Natural killer cell treated with Interleukin-12 subunit alpha and Interleukin-12 subunit beta and Interleukin-15 and Interleukin-18, amount 100 ng/mL, for 72 hours (primary cell): Measurements from ENCODE around the gene DLK2. TPM values are rescaled to one million over a fixed set of nuclear protein-coding genes. Genes with fewer than 3 reads are reported as not detected.
A peak's percentile ranks its signal among the peaks of the same experiment; 100 is the strongest.

ENCODE experiments used
- ATAC-seq, 2 donors: fragments of 150-1000 bp; cut with Tn5 transposase in 1 of 2; sonication (Bioruptor Pico), chemical (Tn5 transposase) in 1 of 2; 2 replicates each; pipeline ENCODE4 v1.10.0; 2021
- DNase-seq: peaks from one replicate; pipeline ENCODE4 v3.0.0; 2022; ENCODE audit warnings: low spot score
- H3K27ac Mint-ChIP-seq, 2 donors: 1 replicate in 1 of 2; 2 replicates in 1 of 2; pipeline ENCODE4 v1.8.0; 2022; ENCODE audit warnings: mixed read lengths in 2 of 2, mild to moderate bottlenecking in 1 of 2, moderate library complexity in 1 of 2
- H3K27me3 Mint-ChIP-seq, 2 donors: 1 replicate in 1 of 2; 2 replicates in 1 of 2; pipeline ENCODE4 v1.8.0; 2022; ENCODE audit warnings: mixed read lengths in 2 of 2
- H3K36me3 Mint-ChIP-seq: one replicate; pipeline ENCODE4 v1.8.0; 2022; ENCODE audit warnings: mixed read lengths
- H3K4me1 Mint-ChIP-seq, 2 donors: 1 replicate in 1 of 2; 2 replicates in 1 of 2; pipeline ENCODE4 v1.8.0; 2022; ENCODE audit warnings: low read depth in 2 of 2, mixed read lengths in 2 of 2, mild to moderate bottlenecking in 1 of 2
- H3K4me3 Mint-ChIP-seq: one replicate; pipeline ENCODE4 v1.8.0; 2022; ENCODE audit warnings: mixed read lengths
- H3K9me3 Mint-ChIP-seq: 2 replicates; pipeline ENCODE4 v1.8.0; 2022; ENCODE audit warnings: mixed read lengths
- total RNA-seq, 2 donors: library from RNA; stranded (reverse); gene quantifications; one replicate each; pipeline ENCODE4 v1.2.3, GENCODE V29; 2022

DLK2 gene
- total RNA-seq, 2 donors from 2014 or later = 0.14 TPM; not detected in 1

DNA sequence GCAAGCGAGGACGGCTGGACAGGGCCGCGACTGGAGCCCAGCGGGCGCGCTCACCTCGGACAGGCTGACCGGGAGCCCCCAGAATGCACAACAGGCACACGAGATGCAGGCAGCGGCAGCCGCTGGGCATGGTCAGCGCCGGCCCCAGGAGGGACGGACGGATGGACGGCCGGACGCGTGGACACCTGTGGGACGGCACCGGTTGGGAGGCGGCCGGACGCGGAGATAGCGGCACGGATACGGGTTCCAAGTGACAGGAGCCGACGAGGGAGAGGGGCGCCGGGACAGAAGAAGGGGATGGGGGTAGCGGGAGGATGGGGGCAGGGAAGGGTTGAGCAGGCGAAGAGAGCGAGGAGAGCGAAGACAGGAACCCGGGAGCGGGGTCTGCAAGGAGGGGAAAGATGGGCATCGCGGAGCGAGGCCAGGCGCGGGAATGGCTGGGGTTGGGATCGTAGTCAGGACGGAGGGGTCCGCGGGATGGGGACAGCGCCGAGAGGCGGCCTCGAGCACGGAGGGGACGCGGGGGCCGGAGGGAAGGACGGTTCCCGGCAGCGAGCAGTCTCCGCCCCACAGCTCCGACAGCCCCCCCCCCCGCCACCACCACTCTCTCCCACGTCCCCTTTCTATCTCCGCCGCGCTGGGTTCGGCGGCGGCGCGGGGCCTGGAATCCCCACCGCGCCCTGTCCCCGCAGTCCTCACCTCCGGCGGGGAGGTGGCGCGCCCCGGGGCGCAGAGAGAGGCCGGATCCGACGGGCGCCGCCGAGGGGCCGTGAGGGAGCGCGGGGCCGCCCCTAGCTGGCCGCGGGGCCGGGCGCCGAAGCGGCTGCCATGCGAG lies 435 bp downstream of the DLK2 start:
- Mint-ChIP-seq H3K4me3 (peak overlapping the region; percentile 83), H3K27ac (no peak overlapping the region), H3K4me1 (peaks cover 13 to 16% of the 10 kb centered on the region in 2 donors), H3K36me3 (no peaks in the 10 kb centered on the region), H3K9me3 (no peaks in the 10 kb centered on the region), H3K27me3 (peaks cover 6 to 14% of the 10 kb centered on the region in 2 donors)
- peak; percentile 69 to 87 for ATAC-seq
- no peak for DNase-seq

DNA sequence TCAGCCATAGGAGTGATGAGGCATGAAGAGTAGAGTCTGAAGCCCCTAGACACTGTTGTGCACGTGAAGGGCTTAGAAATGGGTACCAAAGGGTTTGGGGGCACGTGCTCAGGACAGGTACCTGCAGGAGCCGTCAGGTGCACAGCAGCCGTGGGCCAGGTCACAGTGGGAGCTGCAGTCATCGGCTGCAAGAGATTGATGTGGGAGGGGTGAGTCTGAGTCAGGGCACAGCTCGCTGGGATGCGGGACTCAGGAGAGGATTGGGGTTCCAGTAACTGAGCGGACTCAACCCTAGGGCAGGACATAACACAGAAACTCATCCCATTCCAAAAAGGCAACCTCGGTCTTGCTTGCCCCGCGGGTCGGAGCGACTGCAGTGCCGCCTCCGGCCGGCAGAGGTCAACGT lies 1.1 kb downstream of the DLK2 start:
- Mint-ChIP-seq H3K4me1 (peaks cover 13 to 16% of the 10 kb centered on the region in 2 donors), H3K36me3 (no peaks in the 10 kb centered on the region), H3K4me3 (peak overlapping the region; percentile 83), H3K9me3 (no peaks in the 10 kb centered on the region), H3K27ac (no peak overlapping the region), H3K27me3 (peaks cover 6 to 14% of the 10 kb centered on the region in 2 donors)
- ATAC-seq (peak; percentile 1 to 81), DNase-seq (peak; percentile 76)

DNA sequence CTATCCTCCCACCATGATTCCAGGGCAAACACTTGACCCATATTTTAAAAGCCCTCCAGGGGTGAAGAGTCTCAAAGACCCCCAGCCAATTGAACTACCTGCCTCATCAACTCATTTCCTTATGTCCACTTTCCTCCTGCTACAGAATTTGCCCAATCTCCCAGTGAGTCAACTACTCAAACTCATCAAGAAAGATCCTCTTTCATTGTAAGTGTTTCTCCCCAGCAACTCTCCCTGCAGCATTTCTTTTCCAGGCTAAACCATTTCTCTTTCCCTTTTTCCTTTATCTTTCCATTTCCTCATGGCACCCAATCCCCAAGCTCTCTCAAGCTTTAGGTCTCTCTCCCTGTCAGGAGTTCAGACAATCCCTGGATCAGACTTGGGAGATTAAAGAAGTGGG lies 1.5 kb downstream of the DLK2 start:
- peaks cover 6 to 14% of the 10 kb centered on the region in 2 donors for H3K27me3 Mint-ChIP-seq

DNA sequence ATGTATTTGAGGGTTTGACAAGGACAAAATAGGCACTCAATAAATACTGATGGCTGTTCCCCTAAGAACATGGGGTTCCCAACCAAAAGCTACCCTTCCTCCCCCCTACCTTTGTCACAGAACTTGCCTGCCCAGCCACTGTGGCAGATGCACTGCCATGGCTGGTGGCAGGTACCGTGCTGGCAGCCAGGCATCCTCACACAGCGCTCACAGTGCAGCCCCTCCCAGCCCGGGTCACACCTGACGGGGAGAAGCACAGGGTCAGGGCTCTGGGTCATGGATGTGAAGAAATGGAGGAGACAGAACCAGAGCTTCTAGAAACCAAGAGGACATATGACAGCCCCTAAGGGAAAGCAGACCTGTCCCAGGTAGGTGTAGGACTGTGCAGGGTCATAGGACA lies 2.5 kb downstream of the DLK2 start:
- Mint-ChIP-seq H3K9me3 (no peaks in the 10 kb centered on the region), H3K27me3 (peaks cover 6 to 14% of the 10 kb centered on the region in 2 donors), H3K4me1 (peaks cover 13 to 16% of the 10 kb centered on the region in 2 donors), H3K27ac (no peak overlapping the region), H3K36me3 (no peaks in the 10 kb centered on the region), H3K4me3 (no peak overlapping the region)
- DNase-seq (no peak), ATAC-seq (no peak)

More for the DNA sequence above, 1.5 kb downstream of the DLK2 start:
- Mint-ChIP-seq H3K36me3 (no peaks in the 10 kb centered on the region), H3K4me1 (peaks cover 13 to 16% of the 10 kb centered on the region in 2 donors), H3K27ac (no peak overlapping the region), H3K9me3 (no peaks in the 10 kb centered on the region), H3K4me3 (peak overlapping the region; percentile 83)
- DNase-seq (no peak), ATAC-seq (no peak)

DNA sequence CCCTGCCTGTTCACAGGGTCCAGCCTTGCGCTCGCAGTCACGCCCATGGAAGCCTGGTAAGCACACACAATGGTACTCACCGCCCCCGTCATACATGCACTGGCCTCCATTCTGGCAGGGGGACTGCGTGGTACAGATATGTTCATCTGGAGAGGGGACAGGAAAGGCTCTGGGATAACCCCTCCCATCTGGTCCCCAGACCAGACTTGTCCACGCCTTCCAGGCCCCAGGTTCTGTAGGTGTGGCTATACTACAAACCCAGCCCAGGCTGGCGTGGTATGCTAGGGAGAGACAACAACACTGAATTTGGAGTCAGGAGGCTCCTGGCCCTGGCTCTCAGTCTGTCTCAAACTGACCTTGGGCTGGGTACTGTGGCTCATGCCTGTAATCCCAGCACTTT lies 3.4 kb downstream of the DLK2 start:
- Mint-ChIP-seq H3K4me1 (peaks cover 13 to 19% of the 10 kb centered on the region in 2 donors), H3K27me3 (peaks cover 5 to 12% of the 10 kb centered on the region in 2 donors), H3K9me3 (no peaks in the 10 kb centered on the region), H3K27ac (peak overlapping the region in 1 of 2 donors; percentile 33), H3K36me3 (no peaks in the 10 kb centered on the region), H3K4me3 (no peak overlapping the region)
- no peak for ATAC-seq
- no peak for DNase-seq

DNA sequence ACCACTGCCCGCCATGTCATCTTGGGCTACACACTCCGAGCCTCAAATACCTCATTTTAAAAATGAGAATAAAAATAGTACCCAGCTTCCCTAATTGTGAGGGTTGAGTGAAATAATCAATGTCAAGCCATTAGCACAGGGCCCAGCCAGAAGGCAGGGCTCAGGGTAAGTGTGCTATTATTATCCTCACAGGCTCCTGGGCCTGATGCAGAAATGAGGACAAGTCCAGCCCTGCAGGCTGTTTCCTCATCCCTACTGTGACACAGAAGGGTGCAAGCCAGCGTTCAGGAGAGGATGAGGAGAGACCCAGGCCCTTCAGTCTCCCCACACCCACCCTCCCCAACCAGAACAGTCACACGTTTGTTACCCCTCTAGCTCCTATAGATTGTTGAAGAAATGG lies 4.0 kb downstream of the DLK2 start:
- Mint-ChIP-seq H3K36me3 (no peaks in the 10 kb centered on the region), H3K4me3 (no peak overlapping the region), H3K9me3 (no peaks in the 10 kb centered on the region), H3K4me1 (peaks cover 13 to 19% of the 10 kb centered on the region in 2 donors), H3K27ac (no peak overlapping the region), H3K27me3 (peaks cover 3 to 7% of the 10 kb centered on the region in 2 donors)
- DNase-seq (no peak), ATAC-seq (no peak)

DNA sequence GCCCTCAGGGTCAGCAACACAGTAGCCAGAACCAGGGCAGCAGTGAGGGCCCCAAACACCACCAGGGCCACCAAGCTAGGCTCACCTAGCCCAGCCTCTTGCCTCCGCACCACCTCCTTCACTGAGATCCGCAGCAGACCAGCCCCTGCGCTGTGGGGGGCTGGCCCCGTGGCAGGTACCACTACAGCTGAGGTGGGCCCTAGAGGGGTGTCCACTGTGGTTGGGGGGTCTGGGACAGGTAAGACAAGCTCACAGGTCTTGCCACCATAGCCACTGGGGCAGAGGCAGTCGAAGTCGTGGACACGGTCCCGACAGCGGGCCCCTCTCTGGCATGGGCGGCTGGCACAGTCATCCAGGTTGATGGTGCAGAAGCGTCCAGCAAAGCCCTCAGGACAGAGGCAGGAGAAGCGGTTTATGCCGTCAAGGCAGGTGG lies 4.6 kb downstream of the DLK2 start:
- H3K27ac Mint-ChIP-seq = no peak overlapping the region
- H3K27me3 Mint-ChIP-seq = peaks cover under 1 to 3% of the 10 kb centered on the region in 2 donors
- DNase-seq = no peak
- ATAC-seq = no peak
- no peak overlapping the region for H3K4me3 Mint-ChIP-seq
- no peaks in the 10 kb centered on the region for H3K36me3 Mint-ChIP-seq
- H3K9me3 Mint-ChIP-seq = no peaks in the 10 kb centered on the region
- H3K4me1 Mint-ChIP-seq = peaks cover 8 to 14% of the 10 kb centered on the region in 2 donors

DNA sequence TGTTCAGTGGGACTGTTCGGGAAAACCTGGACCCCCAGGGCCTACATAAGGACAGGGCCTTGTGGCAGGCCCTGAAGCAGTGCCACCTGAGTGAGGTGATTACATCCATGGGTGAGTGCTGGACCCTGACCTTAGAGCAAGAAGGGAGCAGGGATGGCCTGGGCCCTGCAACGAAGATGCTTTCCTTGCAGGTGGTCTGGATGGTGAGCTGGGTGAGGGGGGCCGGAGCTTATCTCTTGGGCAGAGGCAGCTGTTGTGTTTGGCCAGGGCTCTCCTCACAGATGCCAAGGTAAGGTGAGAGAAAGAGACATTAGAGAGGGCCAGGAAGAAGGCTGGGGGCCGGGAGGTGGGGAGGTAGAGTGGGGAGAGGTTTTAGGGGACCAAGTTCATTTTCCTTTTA lies 6.4 kb downstream of the DLK2 start:
- peaks cover under 1 to 5% of the 10 kb centered on the region in 2 donors for H3K4me1 Mint-ChIP-seq
- no peaks in the 10 kb centered on the region for H3K9me3 Mint-ChIP-seq
- ATAC-seq (no peak), DNase-seq (no peak)
- H3K36me3 Mint-ChIP-seq = no peaks in the 10 kb centered on the region
- H3K4me3 Mint-ChIP-seq = no peak overlapping the region
- no peak overlapping the region for H3K27ac Mint-ChIP-seq
- no peaks in the 10 kb centered on the region for H3K27me3 Mint-ChIP-seq

DNA sequence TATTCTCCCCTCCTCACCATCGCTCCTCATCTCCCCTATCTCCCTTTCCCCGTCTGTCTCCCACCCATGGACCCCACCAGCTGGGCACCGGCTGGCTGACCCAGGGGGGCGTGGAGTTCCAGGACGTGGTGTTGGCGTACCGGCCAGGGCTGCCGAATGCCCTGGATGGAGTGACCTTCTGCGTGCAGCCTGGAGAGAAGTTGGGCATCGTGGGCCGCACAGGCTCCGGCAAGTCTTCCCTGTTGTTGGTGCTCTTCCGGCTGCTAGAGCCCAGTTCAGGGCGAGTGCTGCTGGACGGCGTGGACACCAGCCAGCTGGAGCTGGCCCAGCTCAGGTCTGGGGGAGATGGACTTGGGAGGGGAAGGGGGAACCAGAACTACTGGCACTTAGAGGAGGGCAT lies 7.7 kb downstream of the DLK2 start:
- no peak overlapping the region for H3K4me3 Mint-ChIP-seq
- H3K27ac Mint-ChIP-seq = no peak overlapping the region
- peaks cover 0 to 3% of the 10 kb centered on the region in 2 donors for H3K4me1 Mint-ChIP-seq
- H3K36me3 Mint-ChIP-seq = no peaks in the 10 kb centered on the region
- DNase-seq = no peak
- H3K9me3 Mint-ChIP-seq = no peaks in the 10 kb centered on the region
- no peak for ATAC-seq
- H3K27me3 Mint-ChIP-seq = no peaks in the 10 kb centered on the region

DNA sequence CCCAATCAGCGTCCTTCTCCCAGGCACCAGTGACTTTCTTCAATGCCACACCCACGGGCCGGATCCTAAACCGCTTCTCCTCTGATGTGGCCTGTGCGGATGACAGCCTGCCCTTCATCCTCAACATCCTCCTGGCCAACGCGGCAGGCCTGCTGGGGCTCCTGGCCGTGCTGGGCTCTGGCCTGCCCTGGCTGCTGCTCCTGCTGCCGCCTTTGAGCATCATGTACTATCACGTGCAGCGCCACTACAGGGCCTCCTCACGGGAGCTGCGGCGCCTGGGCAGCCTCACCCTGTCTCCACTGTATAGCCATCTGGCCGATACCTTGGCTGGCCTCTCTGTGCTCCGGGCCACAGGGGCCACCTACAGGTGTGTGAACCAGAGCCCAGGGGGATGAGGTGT lies 9.8 kb downstream of the DLK2 start:
- H3K9me3 Mint-ChIP-seq = no peaks in the 10 kb centered on the region
- no peaks in the 10 kb centered on the region for H3K36me3 Mint-ChIP-seq
- ATAC-seq (no peak), DNase-seq (no peak)
- no peak overlapping the region for H3K4me3 Mint-ChIP-seq
- peaks cover 0 to 3% of the 10 kb centered on the region in 2 donors for H3K4me1 Mint-ChIP-seq
- H3K27me3 Mint-ChIP-seq = no peaks in the 10 kb centered on the region
- no peak overlapping the region for H3K27ac Mint-ChIP-seq

DNA sequence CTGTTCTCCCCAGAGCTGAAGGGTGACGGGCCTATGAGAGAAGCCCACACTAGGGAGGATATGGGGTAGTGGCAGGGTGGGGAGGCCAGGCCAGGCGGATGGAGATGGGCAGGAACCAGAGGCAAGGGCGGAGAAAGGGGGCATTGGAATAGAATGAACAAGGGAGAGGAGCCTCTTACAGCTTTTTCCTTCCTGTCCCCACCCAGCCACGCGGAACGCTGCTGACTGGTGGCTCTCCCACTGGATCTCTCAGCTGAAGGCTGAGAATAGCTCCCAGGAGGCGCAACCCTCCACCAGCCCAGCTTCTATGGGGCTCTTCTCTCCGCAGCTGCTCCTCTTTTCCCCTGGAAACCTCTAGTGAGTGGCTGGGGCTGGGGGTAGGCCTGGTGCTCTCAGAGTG lies 10.8 kb downstream of the DLK2 start:
- ATAC-seq (no peak), DNase-seq (no peak)
- Mint-ChIP-seq H3K9me3 (no peaks in the 10 kb centered on the region), H3K4me1 (peaks cover 0 to 3% of the 10 kb centered on the region in 2 donors), H3K27ac (no peak overlapping the region), H3K27me3 (no peaks in the 10 kb centered on the region), H3K36me3 (no peaks in the 10 kb centered on the region), H3K4me3 (no peak overlapping the region)

DNA sequence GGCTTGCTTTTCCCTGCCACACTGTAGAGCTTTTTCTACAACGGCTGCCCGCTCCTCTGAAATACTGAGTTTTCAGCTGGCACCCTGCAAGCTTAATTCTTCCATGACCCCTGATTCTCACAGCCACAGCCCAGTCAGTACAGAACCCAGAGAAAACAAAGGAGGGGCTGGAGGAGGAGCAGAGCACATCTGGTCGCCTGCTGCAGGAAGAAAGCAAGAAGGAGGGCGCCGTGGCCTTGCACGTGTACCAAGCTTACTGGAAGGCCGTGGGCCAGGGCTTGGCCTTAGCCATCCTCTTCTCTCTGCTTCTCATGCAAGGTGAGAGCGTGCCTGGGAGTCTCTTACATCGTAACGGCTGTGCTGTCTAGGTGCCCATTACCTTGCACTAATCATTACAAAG lies 11.3 kb downstream of the DLK2 start:
- H3K36me3 Mint-ChIP-seq = no peaks in the 10 kb centered on the region
- ATAC-seq (no peak), DNase-seq (no peak)
- H3K4me3 Mint-ChIP-seq = no peak overlapping the region
- H3K27me3 Mint-ChIP-seq = no peaks in the 10 kb centered on the region
- peaks cover 0 to 3% of the 10 kb centered on the region in 2 donors for H3K4me1 Mint-ChIP-seq
- no peaks in the 10 kb centered on the region for H3K9me3 Mint-ChIP-seq
- no peak overlapping the region for H3K27ac Mint-ChIP-seq

DNA sequence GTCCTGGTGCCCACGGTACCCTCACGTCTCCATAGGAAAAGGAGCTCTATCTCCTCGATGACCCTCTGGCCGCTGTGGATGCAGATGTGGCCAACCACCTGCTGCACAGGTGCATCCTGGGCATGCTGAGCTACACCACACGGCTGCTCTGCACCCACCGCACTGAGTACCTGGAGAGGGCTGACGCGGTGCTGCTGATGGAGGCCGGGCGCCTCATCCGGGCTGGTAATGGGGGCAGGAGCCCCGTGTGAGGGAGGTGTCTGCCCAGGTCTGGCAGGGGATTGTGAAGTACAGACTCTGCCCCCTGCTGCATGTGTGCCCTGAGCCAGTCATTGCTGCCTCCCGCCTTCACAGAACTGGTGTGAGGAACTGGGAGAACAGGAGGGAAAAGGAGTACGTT lies 12.4 kb downstream of the DLK2 start:
- no peak overlapping the region for H3K27ac Mint-ChIP-seq
- no peak overlapping the region for H3K4me3 Mint-ChIP-seq
- peaks cover 0 to 3% of the 10 kb centered on the region in 2 donors for H3K4me1 Mint-ChIP-seq
- no peaks in the 10 kb centered on the region for H3K27me3 Mint-ChIP-seq
- H3K36me3 Mint-ChIP-seq = no peaks in the 10 kb centered on the region
- no peak for DNase-seq
- no peak for ATAC-seq
- H3K9me3 Mint-ChIP-seq = no peaks in the 10 kb centered on the region

DNA sequence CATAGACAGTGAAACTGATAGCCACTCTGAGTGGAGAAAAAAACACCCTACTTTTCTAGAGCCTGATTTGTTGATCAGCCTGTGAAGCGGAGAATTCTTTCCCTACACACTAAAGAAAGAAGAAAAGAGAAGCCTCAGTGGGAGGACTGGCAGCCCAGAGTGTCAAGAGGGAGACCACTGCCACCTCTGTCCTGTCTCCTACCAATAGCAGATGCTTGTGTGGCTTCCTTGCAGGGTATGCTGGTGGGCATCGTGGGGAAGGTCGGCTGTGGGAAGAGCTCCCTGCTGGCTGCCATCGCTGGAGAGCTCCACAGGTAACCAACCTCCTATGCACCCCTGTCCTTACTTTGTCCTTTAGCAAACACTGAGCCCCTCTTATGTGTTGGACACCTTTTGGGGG lies 17.6 kb downstream of the DLK2 start:
- no peak for DNase-seq
- H3K4me3 Mint-ChIP-seq = no peak overlapping the region
- peaks cover 0 to 5% of the 10 kb centered on the region in 2 donors for H3K4me1 Mint-ChIP-seq
- H3K27ac Mint-ChIP-seq = no peak overlapping the region
- H3K36me3 Mint-ChIP-seq = no peaks in the 10 kb centered on the region
- H3K9me3 Mint-ChIP-seq = no peaks in the 10 kb centered on the region
- no peak for ATAC-seq
- no peaks in the 10 kb centered on the region for H3K27me3 Mint-ChIP-seq
